Astrocyte (in vitro differentiated cells and primary cell): ENCODE measurements around the gene EVC.

Source experiments
- CTCF ChIP-seq: IDR thresholded peaks from 2 replicates; pipeline ENCODE4 v1.5.1; 2011; ENCODE audit warnings: low read depth, mild to moderate bottlenecking, inconsistent platforms, low read length, moderate library complexity; ENCODE audit not compliant: insufficient read depth
- EZH2 ChIP-seq: IDR thresholded peaks from 2 replicates; pipeline ENCODE4 v1.6.1; 2012; ENCODE audit warnings: mild to moderate bottlenecking, low read length, inconsistent platforms; ENCODE audit not compliant: insufficient read depth

GRCh38 chr4:5734853-5735252 is 23.9 kb downstream of the EVC start:
- TF ChIP-seq CTCF: no peak
- TF ChIP-seq EZH2: no peak
